GM21786 (cell line): ENCODE results near the gene AGAP1.

Experiments
- ATAC-seq: cut with Tn5 transposase; IDR thresholded peaks from one replicate; pipeline ENCODE4 v1.9.1; 2021; ENCODE audit not compliant: unreplicated experiment

Gene AGAP1

DNA sequence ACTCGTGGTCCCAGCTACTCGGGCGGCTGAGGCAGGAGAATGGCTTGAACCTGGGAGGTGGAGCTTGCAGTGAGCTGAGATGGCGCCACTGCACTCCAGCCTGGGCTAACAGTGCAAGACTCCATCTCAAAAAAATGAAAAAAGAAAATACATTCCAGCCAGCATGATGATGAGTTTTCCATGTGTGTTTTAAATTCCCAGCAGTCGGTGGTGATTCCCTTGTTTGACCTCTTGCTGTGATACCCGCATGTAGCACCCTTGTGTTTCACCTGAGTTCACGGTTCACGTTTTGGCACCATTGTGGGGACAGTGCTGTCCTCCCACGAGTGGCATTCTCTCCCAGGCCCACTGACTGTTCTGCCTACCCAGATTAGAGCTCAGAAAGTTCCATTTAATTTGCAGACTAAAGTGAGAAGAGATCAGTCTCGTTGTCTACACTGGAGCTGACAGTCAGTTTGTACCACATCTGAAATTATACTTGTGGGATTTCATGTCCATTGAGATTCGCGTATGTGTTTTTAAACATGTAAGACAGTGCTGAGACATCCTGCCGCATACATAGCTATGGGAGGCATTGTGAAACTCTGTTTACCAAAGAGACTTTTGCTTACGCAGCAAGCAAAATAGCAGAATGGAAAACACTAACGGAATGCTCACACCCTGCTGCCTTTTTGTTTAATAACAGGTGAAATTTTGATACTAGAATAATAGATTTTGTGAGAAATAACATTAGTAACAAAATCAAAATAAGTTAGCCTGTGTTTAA is 517.3 kb downstream of the AGAP1 start:
- no peak for ATAC-seq

DNA sequence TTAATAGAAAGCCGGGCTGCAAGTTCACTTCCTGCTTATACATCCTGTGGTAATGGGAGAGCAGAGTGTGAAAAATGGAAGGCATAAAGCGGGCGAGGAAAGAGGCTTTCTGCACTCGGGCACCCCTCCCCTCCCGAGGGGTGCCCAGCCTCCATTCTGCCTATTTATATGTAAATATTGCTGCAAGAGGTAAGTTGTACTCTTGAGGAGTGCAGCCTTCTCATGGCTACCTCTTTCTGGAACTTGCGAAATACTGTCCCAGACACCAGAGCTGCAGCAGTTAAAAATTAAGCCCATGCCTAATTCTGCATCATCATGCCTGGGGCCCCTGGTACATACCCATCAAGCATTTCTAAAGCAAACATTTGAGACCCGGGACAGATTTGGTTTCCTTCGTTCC is 518.3 kb downstream of the AGAP1 start:
- no peak for ATAC-seq

DNA sequence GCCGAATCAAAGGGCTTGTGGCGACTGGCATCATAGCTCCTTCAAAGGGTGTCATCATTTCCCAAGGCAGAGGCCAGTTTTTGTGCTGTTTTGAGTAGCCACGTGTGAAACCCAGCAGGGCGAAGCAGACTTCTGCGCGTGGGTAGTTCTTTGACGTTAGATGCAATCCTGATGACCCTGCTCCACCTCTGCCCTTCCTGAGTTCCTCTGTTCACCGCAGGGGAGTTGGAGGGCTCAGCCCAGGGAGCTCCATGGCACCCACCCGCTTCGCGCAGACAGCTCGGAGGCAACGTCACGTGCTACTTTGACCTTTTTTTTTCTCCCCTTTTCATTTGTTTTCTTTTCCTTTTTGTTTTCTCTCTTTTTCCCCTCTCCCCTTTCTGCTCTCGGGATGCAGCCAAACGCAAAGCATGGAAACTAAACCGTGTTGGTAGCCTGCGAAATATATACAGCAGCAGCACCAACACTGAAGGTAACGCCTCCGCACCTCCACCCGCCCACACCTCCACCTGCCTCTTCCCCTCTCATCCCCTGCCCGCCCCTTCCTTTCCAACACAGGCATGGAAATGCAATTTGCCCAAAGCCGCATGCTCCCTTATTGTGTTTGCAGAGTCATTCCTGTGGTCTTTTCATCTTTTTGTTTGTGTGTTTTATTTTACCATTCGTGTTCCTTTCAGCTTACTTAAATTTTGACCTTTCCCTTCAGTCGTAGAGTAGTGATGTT is 520.7 kb downstream of the AGAP1 start:
- ATAC-seq: no peak

DNA sequence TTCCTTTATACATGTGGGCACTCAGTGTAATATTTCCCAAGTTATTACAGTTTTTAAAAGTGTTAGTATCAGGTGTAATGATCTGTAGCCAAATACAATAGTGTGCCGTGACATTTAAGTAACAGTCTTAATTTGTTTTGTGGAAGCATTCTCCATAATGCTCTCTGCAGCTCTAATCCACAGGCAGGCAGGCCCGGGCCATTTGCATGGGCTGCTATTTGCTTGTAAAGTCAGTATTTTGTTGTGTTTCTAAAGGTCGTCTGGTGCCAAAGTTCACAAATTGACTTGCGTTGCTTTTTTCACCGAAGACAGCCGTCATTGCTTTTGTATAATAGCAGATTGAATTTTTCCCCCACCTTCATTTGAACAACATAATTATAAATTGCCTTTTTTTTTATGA is 521.3 kb downstream of the AGAP1 start:
- no peak for ATAC-seq

DNA sequence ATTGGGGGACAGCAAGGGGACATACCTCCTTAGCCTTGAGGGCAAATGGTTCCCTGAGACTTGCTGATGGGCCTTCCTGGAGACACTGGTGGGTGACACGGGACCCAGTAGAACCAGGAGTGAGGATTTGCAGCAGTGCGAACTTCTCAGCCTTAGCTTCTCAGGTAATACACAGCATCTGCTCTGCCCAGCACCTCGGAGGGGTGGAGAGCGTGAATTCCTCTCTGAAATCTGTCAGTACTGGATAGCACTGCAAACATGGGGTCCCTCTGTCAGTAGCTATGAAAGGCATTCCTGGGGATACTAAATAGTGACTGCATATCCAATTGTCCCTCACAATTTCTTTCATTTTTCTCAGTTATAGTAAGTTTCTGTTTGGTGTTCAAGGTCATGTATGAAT is 522.7 kb downstream of the AGAP1 start:
- ATAC-seq: no peak

DNA sequence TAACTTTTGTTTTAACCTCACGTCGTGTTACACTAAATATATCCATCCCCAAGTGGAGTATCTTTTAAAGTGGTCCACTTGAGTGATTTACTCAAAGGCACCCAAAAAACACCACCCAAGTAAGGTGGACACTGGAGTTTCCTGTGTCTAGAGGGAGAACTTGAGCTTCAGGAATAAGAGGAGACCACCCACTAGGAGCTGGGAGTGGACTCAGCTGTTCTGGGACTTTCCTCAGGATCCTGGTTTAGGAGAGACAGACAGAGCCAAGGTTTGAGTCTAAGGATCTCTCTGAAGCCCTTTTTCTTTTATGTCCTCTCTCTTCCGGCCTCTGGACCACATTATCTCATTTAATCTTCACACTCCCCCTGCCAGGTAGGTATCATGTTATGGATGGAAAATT is 523.6 kb downstream of the AGAP1 start:
- no peak for ATAC-seq

DNA sequence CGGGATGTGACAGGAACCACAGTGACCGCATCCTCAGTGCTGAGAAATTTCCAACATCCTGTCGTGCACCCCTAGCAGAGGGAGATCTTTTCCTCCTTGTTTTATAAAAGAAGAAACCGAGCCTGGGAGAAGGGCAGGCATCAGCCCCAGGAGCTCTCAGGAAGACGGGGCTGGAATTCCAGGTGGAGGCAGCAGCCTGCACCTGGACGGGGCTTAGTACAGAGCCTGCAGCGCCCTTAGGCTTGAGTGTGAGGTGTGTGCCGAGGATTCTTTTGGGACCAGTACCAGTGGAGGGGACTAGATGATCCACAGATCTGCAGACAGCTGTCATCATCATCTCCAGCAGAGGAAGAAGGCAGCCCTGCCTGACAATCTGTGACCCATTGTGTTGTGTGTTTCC is 525.6 kb downstream of the AGAP1 start:
- ATAC-seq: no peak

DNA sequence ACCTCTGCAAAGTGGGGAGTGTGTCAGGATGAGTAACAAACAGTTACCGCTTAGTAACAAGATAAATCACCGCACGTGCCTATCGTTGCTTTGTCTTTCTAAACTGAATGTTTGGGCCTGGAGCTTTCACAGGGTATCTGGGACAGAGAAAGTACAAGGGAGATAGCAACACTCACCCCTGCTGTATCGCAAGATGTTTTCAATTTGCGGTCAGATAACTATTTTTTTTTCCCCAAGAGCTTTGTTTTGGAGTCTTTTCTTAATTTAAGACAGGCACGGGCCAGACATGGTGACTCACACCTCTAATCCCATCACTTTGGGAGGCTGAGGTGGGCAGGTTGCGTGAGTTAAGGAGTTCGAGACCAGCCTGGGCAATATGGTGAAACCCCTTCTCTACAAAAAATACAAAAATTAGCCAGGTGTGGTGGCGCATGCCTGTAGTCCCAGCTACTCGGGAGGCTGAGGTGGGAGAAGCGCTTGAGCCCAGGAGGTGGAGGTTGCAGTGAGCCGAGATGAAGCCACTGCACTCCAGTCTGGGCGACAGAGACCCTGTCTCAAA is 527.7 kb downstream of the AGAP1 start:
- ATAC-seq: no peak

DNA sequence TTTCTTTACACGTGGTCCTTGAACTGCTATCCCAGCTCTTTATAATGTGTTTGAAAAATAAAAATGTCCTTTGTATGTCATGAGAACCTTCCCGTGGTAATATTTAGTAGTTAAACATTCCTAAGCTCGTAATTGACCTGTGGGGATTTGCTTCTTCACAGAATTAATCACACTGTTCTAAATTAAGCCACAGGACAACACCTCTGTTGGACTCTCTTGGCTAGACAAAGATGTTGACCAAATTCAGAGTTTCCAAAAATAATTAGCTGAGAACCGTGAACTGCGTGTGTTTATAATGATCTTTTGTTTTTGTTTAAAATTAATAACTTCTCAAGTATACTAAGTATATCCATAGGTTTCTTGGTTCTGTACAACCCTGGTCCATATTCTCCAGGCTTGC is 528.3 kb downstream of the AGAP1 start:
- no peak for ATAC-seq

DNA sequence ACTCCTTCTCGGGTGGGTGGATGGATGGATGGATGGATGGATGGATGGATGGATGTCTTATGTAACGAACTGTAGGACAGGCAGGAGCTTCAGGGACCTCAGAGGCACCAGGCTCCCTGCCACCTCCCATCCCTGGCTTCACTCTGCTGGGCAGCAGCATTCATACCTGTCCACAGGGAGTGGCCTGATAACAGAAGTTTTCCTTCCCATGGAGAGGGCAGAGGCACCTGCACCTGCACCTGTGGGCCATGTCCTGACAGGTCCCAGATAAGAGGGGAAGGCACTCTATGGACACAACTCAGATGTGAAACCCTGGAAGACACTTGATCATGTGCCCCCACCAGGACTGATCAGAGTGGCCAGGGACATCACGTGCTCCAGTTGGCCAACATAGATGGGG is 532.0 kb downstream of the AGAP1 start:
- ATAC-seq: no peak

DNA sequence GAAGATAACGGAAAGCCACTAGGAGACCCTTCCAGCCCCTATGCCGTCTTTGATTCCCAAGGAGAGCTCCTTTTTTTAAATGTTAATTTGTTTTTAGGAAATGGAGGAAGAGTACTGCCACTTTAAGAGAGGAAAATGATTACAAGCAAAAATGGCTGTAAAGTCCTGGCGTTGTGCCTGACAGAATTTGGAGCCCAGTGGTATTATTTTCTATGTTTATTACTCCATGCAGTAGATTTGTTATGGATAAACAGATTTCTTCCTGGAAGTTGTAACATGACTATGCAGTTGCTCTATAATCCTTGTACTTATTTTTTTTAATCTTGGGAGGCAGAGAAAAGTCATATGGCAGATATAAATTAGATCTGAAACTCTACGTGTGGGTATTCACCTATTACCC is 533.0 kb downstream of the AGAP1 start:
- no peak for ATAC-seq

DNA sequence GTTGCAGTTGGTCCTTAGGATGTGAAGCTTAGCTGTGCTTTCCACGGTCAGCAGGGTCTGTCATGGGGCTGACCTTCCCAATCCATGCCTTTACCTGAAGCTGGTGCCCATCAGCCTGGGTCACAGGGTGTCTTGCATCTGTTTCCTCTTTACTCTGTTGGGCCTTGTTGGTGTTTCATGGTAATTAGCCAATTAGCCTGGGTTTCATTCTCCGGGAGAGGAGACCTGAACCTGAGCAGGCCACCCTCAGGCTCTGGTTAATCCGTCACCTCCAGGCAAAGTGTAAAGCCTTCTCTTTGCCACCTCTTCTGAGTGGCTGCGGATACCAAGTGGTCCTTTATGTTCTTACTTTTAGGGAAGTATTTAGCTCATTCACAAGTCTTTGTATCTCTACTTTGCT is 534.2 kb downstream of the AGAP1 start:
- ATAC-seq: no peak

DNA sequence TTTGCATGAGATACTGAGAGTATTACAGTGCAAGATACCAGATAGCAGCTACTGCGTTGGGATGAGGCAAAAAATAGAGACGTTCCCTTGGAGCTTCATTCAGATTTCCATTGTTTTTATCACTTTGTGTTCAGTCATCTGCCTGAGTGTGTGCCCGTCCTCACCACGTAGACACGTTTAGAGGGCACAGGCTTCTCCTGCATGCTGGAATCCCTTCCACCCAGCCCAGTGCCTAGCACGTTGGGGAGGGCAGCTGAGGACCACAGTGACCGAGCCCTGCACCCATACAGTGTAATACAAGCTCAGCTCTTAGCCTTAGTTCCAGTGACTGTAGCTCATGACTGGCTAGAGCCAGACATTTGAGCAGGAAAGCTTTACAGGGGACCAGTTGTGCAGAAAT is 539.6 kb downstream of the AGAP1 start:
- ATAC-seq: no peak

DNA sequence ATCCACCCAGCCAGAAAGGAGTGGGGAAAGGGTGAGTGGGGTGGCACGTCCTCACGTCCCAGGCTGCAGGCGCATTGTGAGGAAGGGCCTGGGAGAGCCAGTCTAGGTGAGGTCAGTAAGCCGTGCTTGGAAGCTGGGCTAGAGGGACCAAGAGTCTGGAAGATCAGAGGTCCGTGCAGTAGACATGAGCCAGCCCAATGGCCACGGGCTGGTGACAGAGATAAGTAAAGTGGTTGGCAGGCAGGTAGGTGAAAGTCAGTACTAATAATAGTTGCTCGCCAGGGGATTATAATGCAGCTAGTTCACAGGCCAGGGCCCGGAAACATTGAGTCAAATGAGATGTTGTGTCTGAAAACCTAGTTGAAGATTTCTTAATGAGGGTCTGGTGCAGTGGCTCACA is 541.1 kb downstream of the AGAP1 start:
- no peak for ATAC-seq

DNA sequence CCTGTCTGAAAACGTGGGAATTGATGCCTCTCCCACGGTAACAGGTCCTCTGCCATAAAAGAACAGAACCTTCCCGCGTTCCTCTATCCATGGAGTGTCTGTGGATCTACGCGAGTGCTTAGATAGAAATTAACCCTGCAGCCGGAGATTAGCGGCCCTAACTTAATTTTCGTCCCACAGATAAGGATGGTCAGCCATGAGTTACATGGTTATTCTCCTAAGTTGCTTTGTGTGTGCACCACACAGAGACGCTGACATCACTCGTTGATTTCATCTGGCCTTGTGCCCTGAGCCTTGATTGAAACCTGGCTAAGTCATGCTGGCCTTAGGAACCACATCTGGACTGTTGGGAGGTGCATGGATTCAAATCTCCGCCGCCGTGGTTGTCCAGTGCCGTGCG is 542.2 kb downstream of the AGAP1 start:
- ATAC-seq: no peak

DNA sequence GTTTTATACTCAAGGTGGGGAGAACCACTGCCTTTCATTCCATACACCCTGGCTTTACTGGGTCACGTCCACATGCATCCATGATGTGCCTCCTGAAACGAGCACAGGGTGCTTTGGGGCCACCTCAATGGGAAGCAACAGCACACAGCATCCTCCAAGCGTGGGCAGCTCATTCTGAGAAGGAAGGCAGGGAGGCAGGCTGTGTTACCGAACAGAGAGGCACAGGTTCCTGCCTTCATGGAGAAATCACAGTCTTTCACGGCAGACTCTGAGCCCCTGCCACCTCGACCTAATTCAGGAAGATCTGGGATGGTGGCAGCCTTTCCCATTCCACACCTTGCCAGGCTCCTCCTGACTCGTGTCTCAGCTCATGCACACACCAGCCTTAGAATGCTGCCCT is 544.3 kb downstream of the AGAP1 start:
- ATAC-seq: no peak

DNA sequence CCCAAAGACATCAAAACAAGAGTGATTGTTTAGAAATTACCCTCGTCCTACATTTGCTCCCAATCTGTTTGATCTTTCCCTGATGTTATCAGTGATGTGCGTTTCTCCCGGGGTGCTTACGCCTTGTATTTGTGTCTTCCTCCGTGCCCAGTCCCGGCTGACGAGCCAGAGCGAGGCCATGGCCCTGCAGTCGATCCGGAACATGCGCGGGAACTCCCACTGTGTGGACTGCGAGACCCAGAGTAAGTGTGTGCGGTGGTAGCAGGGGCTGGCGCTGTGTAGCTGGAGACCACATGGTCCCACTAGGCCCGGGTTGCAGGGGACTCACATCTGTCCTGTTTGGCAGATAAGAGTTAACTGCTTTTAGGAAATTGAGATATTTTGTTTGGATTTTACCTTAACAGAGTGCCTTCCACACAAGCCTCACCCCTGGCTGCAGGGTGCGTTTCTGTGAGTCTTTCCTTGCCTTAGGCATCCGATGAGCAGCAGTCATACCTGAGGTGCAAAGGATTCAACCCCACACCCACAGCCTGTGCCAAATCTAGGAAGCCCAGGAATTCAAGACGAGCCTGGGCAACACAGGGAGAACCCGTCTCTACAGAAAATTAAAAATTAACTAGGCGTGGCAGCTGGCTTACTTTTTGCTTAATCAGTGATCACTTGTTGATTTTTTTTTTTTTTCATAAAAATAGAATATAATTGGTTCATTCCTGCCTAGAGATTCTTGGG is 546.9 kb downstream of the AGAP1 start:
- ATAC-seq: no peak

DNA sequence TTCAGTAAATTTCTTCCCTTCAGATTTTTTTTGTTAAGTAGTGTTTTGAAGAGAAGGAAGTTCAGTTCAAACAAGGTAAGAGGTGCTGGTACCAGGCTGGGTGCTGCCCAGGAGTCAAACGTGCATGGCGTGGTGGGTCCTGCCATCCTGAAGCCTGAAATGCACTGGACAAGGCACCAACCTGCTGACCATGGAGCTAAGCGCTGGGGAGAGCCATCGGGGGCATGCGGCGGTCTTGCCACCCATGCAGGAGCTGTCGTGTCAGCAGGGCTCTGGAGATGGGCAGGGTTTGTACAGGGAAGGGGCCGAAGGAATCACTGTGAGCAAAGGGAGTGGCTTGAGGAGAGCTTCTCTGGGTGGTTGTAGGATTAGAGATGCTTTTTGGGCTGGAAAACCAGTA is 547.8 kb downstream of the AGAP1 start:
- no peak for ATAC-seq

DNA sequence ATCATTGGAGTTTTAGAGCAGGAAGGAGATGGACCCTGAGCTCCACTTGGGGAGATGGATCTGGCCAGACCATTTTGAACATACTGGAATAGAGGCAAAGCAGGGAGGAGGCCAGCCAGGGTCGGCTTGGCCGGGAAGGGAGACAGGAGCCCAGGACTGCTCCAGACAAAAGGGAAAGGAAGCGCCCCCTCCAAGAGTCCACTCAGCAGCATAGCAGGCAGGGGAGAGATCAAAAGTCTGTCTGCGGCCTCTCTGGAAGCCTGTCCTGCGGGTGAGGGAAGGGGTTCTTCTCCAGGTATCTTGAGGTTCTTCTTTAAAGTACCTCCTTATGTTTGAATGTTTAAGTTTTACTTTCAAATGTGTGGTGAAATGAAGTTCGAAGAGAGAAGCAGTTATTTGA is 548.2 kb downstream of the AGAP1 start:
- no peak for ATAC-seq

DNA sequence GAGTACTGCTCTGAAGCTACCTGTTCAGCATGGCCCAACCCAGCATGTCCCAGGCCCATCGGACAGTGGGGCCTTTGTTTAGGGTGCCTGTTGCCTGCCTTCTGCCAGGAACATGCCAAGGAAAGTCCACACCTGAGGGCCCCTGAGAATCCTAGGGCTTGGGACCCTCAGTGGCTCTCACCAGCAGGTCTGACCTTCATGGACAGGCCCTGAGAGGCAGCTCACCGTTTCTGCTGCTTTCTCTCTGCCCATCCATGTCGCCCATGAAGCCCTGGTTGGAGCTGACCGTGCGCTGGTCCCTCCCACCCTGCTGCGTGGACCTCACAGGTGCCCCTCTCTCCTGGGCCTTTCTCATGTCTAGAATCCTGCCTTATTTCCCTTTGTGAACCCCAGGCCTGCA is 550.3 kb downstream of the AGAP1 start:
- ATAC-seq: no peak

DNA sequence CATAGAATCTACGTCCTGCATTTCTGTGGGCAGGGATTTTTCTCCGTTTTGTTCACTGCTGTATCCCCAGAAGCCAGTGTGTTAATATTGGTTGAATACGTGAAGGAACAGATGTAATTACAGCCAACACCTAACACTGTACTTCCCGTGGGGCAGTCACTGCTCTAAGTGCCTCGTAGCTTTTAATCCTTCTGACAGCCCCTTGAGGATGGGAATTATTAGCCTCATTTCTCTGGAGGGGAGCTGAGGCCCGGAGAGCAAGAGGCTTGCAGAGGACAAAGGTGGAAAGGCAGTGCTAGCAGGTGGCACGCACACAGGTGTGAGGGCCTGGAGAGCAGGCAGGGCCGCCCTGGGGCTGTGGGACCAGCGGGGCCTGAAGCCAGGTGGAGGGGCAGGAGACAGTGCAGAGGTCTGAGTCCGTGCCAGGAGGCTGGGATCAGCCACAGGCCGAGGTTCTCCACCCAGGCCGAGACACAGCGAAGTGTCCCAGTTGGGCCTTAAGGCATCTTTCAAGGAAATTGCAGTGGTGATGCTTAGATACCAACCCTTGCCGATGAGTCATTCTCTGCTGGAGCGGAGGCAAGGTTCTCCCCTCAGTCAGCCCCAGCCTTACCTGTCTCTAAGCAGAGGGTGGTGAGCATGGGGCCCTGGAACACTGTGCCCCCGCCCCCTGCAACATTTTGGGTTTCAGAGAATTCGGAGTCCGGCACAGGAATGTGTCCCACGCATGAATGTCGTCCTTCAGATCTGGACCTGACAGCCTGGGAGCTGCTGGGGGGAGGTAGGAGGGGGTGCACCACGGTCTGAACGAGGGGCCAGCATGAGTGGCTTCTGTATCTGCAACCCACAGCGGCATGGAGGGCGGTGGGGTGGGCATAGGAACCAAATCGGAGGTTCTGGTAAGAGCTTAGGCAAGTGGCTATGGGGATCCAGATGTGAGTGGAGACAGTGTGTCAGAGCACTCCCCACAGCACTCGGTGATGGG is 551.7 kb downstream of the AGAP1 start:
- no peak for ATAC-seq
